H1 (cell line): ENCODE measurements around the gene UVSSA. TPM values are rescaled to one million over a fixed set of nuclear protein-coding genes. Genes with fewer than 3 reads are reported as not detected.

ENCODE experiments used
- CTCF ChIA-PET: fragments of 300-600 bp; sonication (Branson Sonifier 250); formaldehyde crosslinking; loops from one replicate; lab custom pipeline; 2021; ENCODE audit not compliant: partially characterized antibody; lab: Charles Lee
- POLR2A ChIA-PET: fragments of 300-600 bp; sonication (Branson Sonifier 250); formaldehyde crosslinking; loops from one replicate; lab custom pipeline; 2021; ENCODE audit warnings: inconsistent platforms; ENCODE audit not compliant: partially characterized antibody; lab: Charles Lee
- DNase-seq, 2 experiments: peaks; one replicate each; pipeline versions ENCODE4 v3.0.0 to v3.0.0-alpha.2; 2010 to 2022; ENCODE audit warnings: low spot score in 2 of 2, low read depth in 1 of 2, mixed read lengths in 1 of 2
- FAIRE-seq: peaks from 2 replicates; lab custom pipeline; 2011; peaks lifted over from hg19 to GRCh38; lab: Jason Lieb, UNC
- H2AFZ ChIP-seq: 2 replicates; pipeline ENCODE4 v1.8.1; 2012; ENCODE audit warnings: low read length, inconsistent platforms
- H2AK5ac ChIP-seq: 2 replicates; pipeline ENCODE4 v1.6.1; 2013; ENCODE audit warnings: low read depth, low read length
- H2BK120ac ChIP-seq: replicated peaks from 2 replicates; pipeline ENCODE3; 2013; ENCODE audit warnings: low read depth, low read length, inconsistent platforms
- H2BK12ac ChIP-seq: 2 replicates; pipeline ENCODE4 v1.6.1; 2013; ENCODE audit warnings: low read depth, low read length
- H2BK15ac ChIP-seq: 2 replicates; pipeline ENCODE4 v1.6.1; 2013; ENCODE audit warnings: low read length
- H2BK20ac ChIP-seq: 2 replicates; pipeline ENCODE4 v1.6.1; 2013; ENCODE audit warnings: low read length
- H2BK5ac ChIP-seq: 2 replicates; pipeline ENCODE4 v1.6.1; 2013; ENCODE audit warnings: low read depth, low read length
- H3K14ac ChIP-seq: 2 replicates; pipeline ENCODE4 v1.6.1; 2013; ENCODE audit warnings: inconsistent platforms; ENCODE audit not compliant: insufficient read length
- H3K18ac ChIP-seq: 2 replicates; pipeline ENCODE4 v1.6.1; 2013; ENCODE audit warnings: low read length; ENCODE audit errors: extremely low read depth
- H3K23ac ChIP-seq: 2 replicates; pipeline ENCODE4 v1.6.1; 2013; ENCODE audit warnings: inconsistent platforms; ENCODE audit not compliant: insufficient read length
- H3K23me2 ChIP-seq: 2 replicates; pipeline ENCODE4 v1.6.1; 2013; ENCODE audit warnings: low read depth, low read length
- H3K27ac ChIP-seq: 2 replicates; pipeline ENCODE4 v1.6.1; 2011; ENCODE audit warnings: low read depth, low read length, inconsistent platforms
- H3K27me3 ChIP-seq, 4 experiments: replicated peaks in 1 of 4; 1 replicate in 1 of 4; 2 replicates in 3 of 4; pipeline versions ENCODE4 v1.6.1 to v1.8.1; 2011 to 2013; ENCODE audit warnings: low read length in 3 of 4, mild to moderate bottlenecking in 3 of 4, inconsistent platforms in 2 of 4, mixed read lengths in 2 of 4, moderate library complexity in 1 of 4; ENCODE audit not compliant: control insufficient read depth in 3 of 4, insufficient read depth in 3 of 4; ENCODE audit errors: extremely low read depth in 1 of 4
- H3K36me3 ChIP-seq, 4 experiments: 2 replicates each; pipeline versions ENCODE4 v1.6.1 to v1.8.1; 2011 to 2013; ENCODE audit warnings: mild to moderate bottlenecking in 4 of 4, low read length in 3 of 4, moderate library complexity in 2 of 4, control low read depth in 1 of 4, inconsistent platforms in 1 of 4; ENCODE audit not compliant: insufficient read depth in 4 of 4, control insufficient read depth in 2 of 4
- H3K4ac ChIP-seq: replicated peaks from 2 replicates; pipeline ENCODE3; 2013; ENCODE audit warnings: low read length, low read depth, mixed read lengths, inconsistent platforms; ENCODE audit not compliant: insufficient read length
- H3K4me1 ChIP-seq, 4 experiments: replicated peaks in 1 of 4; 1 replicate in 1 of 4; 2 replicates in 3 of 4; pipeline versions ENCODE4 v1.6.1 to v1.8.1; 2011 to 2013; ENCODE audit warnings: low read length in 3 of 4, inconsistent platforms in 2 of 4, mixed read lengths in 1 of 4; ENCODE audit not compliant: insufficient read depth in 4 of 4, control insufficient read depth in 3 of 4
- H3K4me2 ChIP-seq, 2 experiments: 2 replicates each; pipeline versions ENCODE4 v1.6.1 to v1.8.1; 2011 to 2013; ENCODE audit warnings: low read depth in 2 of 2, low read length in 2 of 2, control low read depth in 1 of 2, inconsistent platforms in 1 of 2, mild to moderate bottlenecking in 1 of 2; ENCODE audit not compliant: insufficient read depth in 1 of 2
- H3K4me3 ChIP-seq, 4 experiments: fragments of 200-600, 300-600 bp in 1 of 4; sonication (generic), shearing (Covaris generic), sonication (Bioruptor Twin) in 1 of 4; 2 replicates each; pipeline versions ENCODE4 v1.5.1 to v1.8.1; 2011 to 2016; ENCODE audit warnings: low read length in 4 of 4, low read depth in 3 of 4, control low read depth in 2 of 4, inconsistent platforms in 2 of 4, mild to moderate bottlenecking in 2 of 4, mixed read lengths in 1 of 4, moderate library complexity in 1 of 4; ENCODE audit not compliant: insufficient read depth in 2 of 4; ENCODE audit errors: extremely low read depth in 1 of 4
- H3K56ac ChIP-seq: replicated peaks from 2 replicates; pipeline ENCODE3; 2013; ENCODE audit warnings: low read depth, mild to moderate bottlenecking, mixed read lengths, low read length, inconsistent platforms; ENCODE audit not compliant: insufficient read length
- H3K79me1 ChIP-seq: 2 replicates; pipeline ENCODE4 v1.6.1; 2013; ENCODE audit warnings: low read depth, low read length, control low read depth
- H3K79me2 ChIP-seq, 2 experiments: 2 replicates each; pipeline versions ENCODE4 v1.6.1 to v1.8.1; 2012 to 2013; ENCODE audit warnings: low read length in 2 of 2, mild to moderate bottlenecking in 2 of 2, inconsistent platforms in 1 of 2; ENCODE audit not compliant: insufficient read depth in 2 of 2, control insufficient read depth in 1 of 2
- H3K9ac ChIP-seq, 4 experiments: replicated peaks in 1 of 4; 1 replicate in 1 of 4; 2 replicates in 3 of 4; pipeline versions ENCODE4 v1.6.1 to v1.8.1; 2011 to 2013; ENCODE audit warnings: low read depth in 3 of 4, low read length in 3 of 4, control low read depth in 2 of 4, mild to moderate bottlenecking in 2 of 4, moderate library complexity in 2 of 4, inconsistent platforms in 1 of 4; ENCODE audit errors: extremely low read depth in 1 of 4
- H3K9me3 ChIP-seq, 2 experiments: 2 replicates each; pipeline versions ENCODE4 v1.6.1 to v1.8.1; 2012 to 2013; ENCODE audit warnings: mild to moderate bottlenecking in 2 of 2, moderate library complexity in 2 of 2, control low read depth in 1 of 2, inconsistent platforms in 1 of 2, low read depth in 1 of 2, low read length in 1 of 2, mixed read lengths in 1 of 2; ENCODE audit not compliant: insufficient read depth in 2 of 2
- H4K20me1 ChIP-seq, 2 experiments: replicated peaks in 1 of 2; 2 replicates each; pipeline versions ENCODE3 to v1.8.1; 2011 to 2013; ENCODE audit warnings: inconsistent platforms in 2 of 2, low read length in 2 of 2, mild to moderate bottlenecking in 1 of 2; ENCODE audit not compliant: insufficient read depth in 2 of 2, control insufficient read depth in 1 of 2
- H4K5ac ChIP-seq: 2 replicates; pipeline ENCODE4 v1.6.1; 2013; ENCODE audit warnings: low read length, low read depth, mixed read lengths, inconsistent platforms; ENCODE audit not compliant: insufficient read length
- H4K8ac ChIP-seq: 2 replicates; pipeline ENCODE4 v1.8.0; 2013; ENCODE audit warnings: mild to moderate bottlenecking, moderate library complexity, low read length, inconsistent platforms; ENCODE audit not compliant: insufficient read depth; ENCODE audit errors: extremely low read depth
- H4K91ac ChIP-seq: replicated peaks from 2 replicates; pipeline ENCODE3; 2013; ENCODE audit warnings: low read length, mixed read lengths, inconsistent platforms; ENCODE audit not compliant: insufficient read length
- ASH2L ChIP-seq: fragments of 200-600, 300-600 bp; sonication (generic); IDR thresholded peaks from one replicate; pipeline ENCODE4 v1.7.1; 2017; ENCODE audit warnings: low read length
- CTBP2 ChIP-seq: IDR thresholded peaks from 2 replicates; pipeline ENCODE4 v1.7.0; 2011; ENCODE audit warnings: borderline replicate concordance, mild to moderate bottlenecking, moderate library complexity, mixed read lengths, low read length; ENCODE audit not compliant: insufficient read depth, insufficient read length
- GABPA ChIP-seq: IDR thresholded peaks from 2 replicates; pipeline ENCODE4 v1.6.1; 2011; ENCODE audit warnings: mild to moderate bottlenecking, low read length, moderate library complexity, borderline replicate concordance; ENCODE audit not compliant: insufficient read depth
- NRF1 ChIP-seq: IDR thresholded peaks from 2 replicates; pipeline ENCODE4 v1.6.1; 2011; ENCODE audit warnings: mild to moderate bottlenecking, low read depth, low read length, improper control_type of control experiment
- SIRT6 ChIP-seq: IDR thresholded peaks from one replicate; pipeline ENCODE4 v1.7.1; 2012; ENCODE audit warnings: low read length, inconsistent platforms
- TAF1 ChIP-seq: IDR thresholded peaks from 2 replicates; pipeline ENCODE4 v1.6.1; 2011; ENCODE audit warnings: mild to moderate bottlenecking, low read depth, low read length
- WGBS, 2 experiments: shearing (Covaris generic) in 1 of 2; methylation state at CpG; one replicate each; pipeline versions ENCODE4 v1.1.6 to v1.1.7; 2013 to 2015; ENCODE audit warnings: low lambda C conversion rate in 2 of 2, mixed read lengths in 2 of 2, inconsistent platforms in 1 of 2, low coverage in 1 of 2, missing lambda C conversion rate in 1 of 2; ENCODE audit not compliant: insufficient replicate concordance in 2 of 2, insufficient coverage in 1 of 2, insufficient read length in 1 of 2; ENCODE audit errors: extremely low coverage in 1 of 2, missing lambda C conversion rate in 1 of 2; 5-methylcytosine and 5-hydroxymethylcytosine counted together
- polyA plus RNA-seq, 7 experiments: library from polyadenylated mRNA; depleted of rRNA in 3 of 7; stranded (reverse) in 5 of 7; unstranded in 2 of 7; fragments of >200 nt in 5 of 7; fragments of 200-250 nt in 2 of 7; gene quantifications; 1 replicate in 5 of 7; 2 replicates in 1 of 7; 4 replicates in 1 of 7; pipeline versions ENCODE4 v1.2.1 to v1.2.3, GENCODE V29; 2011 to 2013; ENCODE audit warnings: missing spikeins in 2 of 7, mixed read lengths in 2 of 7
- total RNA-seq: library from RNA; stranded (reverse); fragmentation: NEBNext Ultra II Directional; extraction: Animal tissue kit (Norgen Biotek cat#: 25700); gene quantifications from 2 replicates; pipeline ENCODE4 v1.2.1, GENCODE V29; 2021

Gene UVSSA
- total and polyA plus RNA-seq, 2 of the 8 experiments (the other 6 are each of a cell fraction or from before 2014, with no cell fraction given), result 14.5 to 19.4 TPM

- H2AFZ ChIP-seq, result no peak overlapping the region
- TF ChIP-seq NRF1 (no peak), CTBP2 (no peak), SIRT6 (no peak), GABPA (no peak), ASH2L (no peak), TAF1 (no peak)
- peaks cover 7 to 33% (median 19%) of the 10 kb centered on the region in 4 experiments; a peak in 6 of 8 replicates for H3K36me3 ChIP-seq
- no peak overlapping the region for H3K14ac ChIP-seq
- H3K9me3 ChIP-seq, result no peaks in the 10 kb centered on the region
- no peaks in the 10 kb centered on the region; a peak in 1 of 4 replicates for H3K79me2 ChIP-seq
- H3K27me3 ChIP-seq, result no peaks in the 10 kb centered on the region
- H3K4ac ChIP-seq, result no peak overlapping the region
- no peak overlapping the region for H3K4me3 ChIP-seq
- no peaks in the 10 kb centered on the region for H3K4me1 ChIP-seq
- H4K91ac ChIP-seq, result no peak overlapping the region
- POLR2A ChIA-PET, result interaction anchor here (0.8 to 2.5 kb wide), 7 partner anchors 9 to 417 kb away, joined by 3 to 7 read pairs (median 4); no protein-coding TSS in a partner anchor
- no peak overlapping the region for H3K4me2 ChIP-seq
- peaks cover 9% of the 10 kb centered on the region; the same call in 1 of the 2 replicates for H3K79me1 ChIP-seq
- DNase-seq (no peak), FAIRE-seq (no peak)
- no peak overlapping the region for H2BK20ac ChIP-seq
- peaks cover 5 to 23% of the 10 kb centered on the region in 2 experiments for H4K20me1 ChIP-seq
- H3K23me2 ChIP-seq, result peaks cover 11% of the 10 kb centered on the region; the same call in 1 of the 2 replicates
- no peak overlapping the region for H2BK5ac ChIP-seq
- no peak overlapping the region for H3K18ac ChIP-seq
- H4K5ac ChIP-seq, result no peak overlapping the region
- no peak overlapping the region for H2BK12ac ChIP-seq
- H4K8ac ChIP-seq, result no peak overlapping the region; the same call in 1 of the 2 replicates
- H3K27ac ChIP-seq, result no peak overlapping the region
- no peak overlapping the region for H3K23ac ChIP-seq
- CTCF ChIA-PET, result interaction anchor here (0.7 to 2.2 kb wide), 2 partner anchors 9 to 112 kb away, joined by 3 to 9 read pairs; no protein-coding TSS in a partner anchor
- H3K56ac ChIP-seq, result no peak overlapping the region
- no peak overlapping the region for H2AK5ac ChIP-seq
- WGBS, 2 experiments, result 92% methylated on average over 33 of the region's 33 CpGs; no CpG with 5 or more reads in 1 of the 2 experiments
- no peak overlapping the region for H2BK120ac ChIP-seq
- no peak overlapping the region for H3K9ac ChIP-seq
- no peak overlapping the region for H2BK15ac ChIP-seq
Measured at GRCh38 chr4:1327526-1328266, 19.3 kb upstream of the UVSSA start.
